ENCODE measurements around the gene PBX1.

PBX1 gene

GRCh38 chr1:164667600-164667999 lies 108.6 kb downstream of the PBX1 start:
- no peak for DNase-seq (ENCODE audit: low read depth in 2 of 2)

- DNase-seq (ENCODE audit: low read depth in 2 of 2) = no peak
Observed at GRCh38 chr1:164668491-164669400, 109.8 kb downstream of the PBX1 start.

- DNase-seq (ENCODE audit: low read depth in 2 of 2) = no peak
Observed at GRCh38 chr1:164670026-164670425, 111.0 kb downstream of the PBX1 start.

- no peak for DNase-seq (ENCODE audit: low read depth in 2 of 2)
Observed at GRCh38 chr1:164670786-164671185, 111.8 kb downstream of the PBX1 start.

- no peak for DNase-seq (ENCODE audit: low read depth in 2 of 2)
Observed at GRCh38 chr1:164671323-164671965, 112.5 kb downstream of the PBX1 start.

- no peak for DNase-seq (ENCODE audit: low read depth in 2 of 2)
Observed at GRCh38 chr1:164671966-164672571, 113.1 kb downstream of the PBX1 start.

GRCh38 chr1:164672588-164672987 lies 113.6 kb downstream of the PBX1 start:
- no peak for DNase-seq (ENCODE audit: low read depth in 2 of 2)

- DNase-seq (ENCODE audit: low read depth in 2 of 2) = no peak
Observed at GRCh38 chr1:164673584-164674214, 114.7 kb downstream of the PBX1 start.

- DNase-seq (ENCODE audit: low read depth in 2 of 2) = no peak
Observed at GRCh38 chr1:164675342-164675904, 116.4 kb downstream of the PBX1 start.

GRCh38 chr1:164678136-164678700 lies 119.2 kb downstream of the PBX1 start:
- DNase-seq (ENCODE audit: low read depth in 2 of 2) = no peak

GRCh38 chr1:164682570-164682969 lies 123.6 kb downstream of the PBX1 start:
- DNase-seq (ENCODE audit: low read depth in 2 of 2) = no peak

GRCh38 chr1:164683235-164683634 lies 124.3 kb downstream of the PBX1 start:
- no peak for DNase-seq (ENCODE audit: low read depth in 2 of 2)

- DNase-seq (ENCODE audit: low read depth in 2 of 2) = no peak
Observed at GRCh38 chr1:164685266-164686035, 126.5 kb downstream of the PBX1 start.

GRCh38 chr1:164687777-164688176 lies 128.8 kb downstream of the PBX1 start:
- no peak for DNase-seq (ENCODE audit: low read depth in 2 of 2)

GRCh38 chr1:164688791-164689190 lies 129.8 kb downstream of the PBX1 start:
- no peak for DNase-seq (ENCODE audit: low read depth in 2 of 2)

- DNase-seq (ENCODE audit: low read depth in 2 of 2) = no peak
Observed at GRCh38 chr1:164689672-164690511, 130.9 kb downstream of the PBX1 start.

- DNase-seq (ENCODE audit: low read depth in 2 of 2) = no peak
Observed at GRCh38 chr1:164692420-164692819, 133.4 kb downstream of the PBX1 start.

- no peak for DNase-seq (ENCODE audit: low read depth in 2 of 2)
Observed at GRCh38 chr1:164693564-164694359, 134.8 kb downstream of the PBX1 start.

- DNase-seq (ENCODE audit: low read depth in 2 of 2) = no peak
Observed at GRCh38 chr1:164694505-164694904, 135.5 kb downstream of the PBX1 start.

Data from fibroblast of skin of left quadriceps (primary cell).